OCI-LY3 (cell line): ENCODE measurements around the gene PITPNC1.

Experiments
- H2AFZ ChIP-seq: fragments of 200-600, 300-600 bp; shearing (Covaris generic); 2 replicates; pipeline ENCODE4 v1.6.0; 2014; ENCODE audit warnings: antibody characterized with exemption, low read depth, low read length
- H3K27ac ChIP-seq: fragments of 200-600, 300-600 bp; sonication (generic); 2 replicates; pipeline ENCODE4 v1.5.1; 2014; ENCODE audit warnings: mild to moderate bottlenecking, low read length, moderate library complexity, mixed read lengths
- H3K27me3 ChIP-seq: fragments of 200-600, 300-600 bp; sonication (generic); 2 replicates; pipeline ENCODE4 v1.6.1; 2014; ENCODE audit warnings: low read depth, low read length, mixed read lengths
- H3K36me3 ChIP-seq: fragments of 200-600, 300-600 bp; sonication (generic); replicated peaks from 2 replicates; pipeline ENCODE3; 2014; ENCODE audit warnings: low read depth, low read length, mixed read lengths
- H3K4me1 ChIP-seq: fragments of 300-600, 200-600 bp; sonication (generic); 2 replicates; pipeline ENCODE4 v1.6.1; 2014; ENCODE audit warnings: low read length, mixed read lengths
- H3K4me2 ChIP-seq: fragments of 200-600, 300-600 bp; sonication (generic); 2 replicates; pipeline ENCODE4 v1.6.1; 2014; ENCODE audit warnings: low read length, mixed read lengths
- H3K4me3 ChIP-seq: fragments of 300-600, 200-600 bp; sonication (generic); 2 replicates; pipeline ENCODE4 v1.5.1; 2014; ENCODE audit warnings: antibody characterized with exemption, mild to moderate bottlenecking, low read length, moderate library complexity
- H3K79me2 ChIP-seq: fragments of 300-600, 200-600 bp; shearing (Covaris generic); 2 replicates; pipeline ENCODE4 v1.6.1; 2014; ENCODE audit warnings: mild to moderate bottlenecking, low read length, mixed read lengths
- H3K9ac ChIP-seq: fragments of 300-600, 200-600 bp; shearing (Covaris generic); 2 replicates; pipeline ENCODE4 v1.6.0; 2014; ENCODE audit warnings: mild to moderate bottlenecking, low read length, moderate library complexity
- H3K9me3 ChIP-seq: fragments of 200-600, 300-600 bp; shearing (Covaris generic); 2 replicates; pipeline ENCODE4 v1.6.1; 2014; ENCODE audit warnings: low read length, mixed read lengths; ENCODE audit not compliant: insufficient read depth
- H4K20me1 ChIP-seq: fragments of 200-600, 300-600 bp; sonication (generic); 2 replicates; pipeline ENCODE4 v1.6.1; 2016; ENCODE audit warnings: low read length, mixed read lengths; ENCODE audit not compliant: insufficient read depth
- CTCF ChIP-seq: fragments of 200-600, 300-600 bp; sonication (generic); IDR thresholded peaks from 2 replicates; pipeline ENCODE4 v1.5.1; 2014; ENCODE audit warnings: antibody characterized with exemption, low read length, low read depth
- EZH2phosphoT487 ChIP-seq: fragments of 200-600 bp; shearing (Covaris generic); IDR thresholded peaks from 2 replicates; pipeline ENCODE4 v1.6.1; 2018; ENCODE audit warnings: antibody characterized with exemption, mixed run types, low read depth

PITPNC1 gene

GRCh38 chr17:67517325-67517724, 140.2 kb downstream of the PITPNC1 start:
- Histone ChIP-seq H3K36me3 (peaks cover 2% of the 10 kb centered on the region), H2AFZ (no peak overlapping the region), H3K79me2 (peaks cover 16% of the 10 kb centered on the region), H3K4me3 (no peak overlapping the region), H3K4me1 (peaks cover 11% of the 10 kb centered on the region; the same call in 1 of the 2 replicates), H3K9me3 (no peaks in the 10 kb centered on the region), H4K20me1 (peaks cover 7% of the 10 kb centered on the region; the same call in 1 of the 2 replicates), H3K9ac (no peak overlapping the region), H3K27ac (no peak overlapping the region), H3K27me3 (no peaks in the 10 kb centered on the region), H3K4me2 (no peak overlapping the region)
- TF ChIP-seq EZH2phosphoT487 = no peak
- no peak for TF ChIP-seq CTCF

- Histone ChIP-seq H3K27me3 (no peaks in the 10 kb centered on the region), H3K79me2 (peaks cover 16% of the 10 kb centered on the region), H3K9me3 (no peaks in the 10 kb centered on the region), H4K20me1 (peaks cover 7% of the 10 kb centered on the region; the same call in 1 of the 2 replicates), H3K4me3 (no peak overlapping the region), H3K4me2 (no peak overlapping the region), H3K4me1 (peaks cover 11% of the 10 kb centered on the region; the same call in 1 of the 2 replicates), H3K27ac (no peak overlapping the region), H2AFZ (no peak overlapping the region), H3K9ac (no peak overlapping the region), H3K36me3 (peaks cover 2% of the 10 kb centered on the region)
- TF ChIP-seq EZH2phosphoT487 (no peak), CTCF (no peak)
These were observed 141.8 kb downstream of the PITPNC1 start for GRCh38 chr17:67518876-67519275.

GRCh38 chr17:67519801-67520251, 142.7 kb downstream of the PITPNC1 start:
- no peak overlapping the region for H3K27ac ChIP-seq
- H3K9ac ChIP-seq = no peak overlapping the region
- H3K79me2 ChIP-seq = peaks cover 16% of the 10 kb centered on the region
- H3K9me3 ChIP-seq = no peaks in the 10 kb centered on the region
- no peaks in the 10 kb centered on the region for H3K27me3 ChIP-seq
- H3K4me2 ChIP-seq = no peak overlapping the region
- H2AFZ ChIP-seq = no peak overlapping the region
- peaks cover 2% of the 10 kb centered on the region for H3K36me3 ChIP-seq
- no peak overlapping the region for H3K4me3 ChIP-seq
- H4K20me1 ChIP-seq = peaks cover 7% of the 10 kb centered on the region; the same call in 1 of the 2 replicates
- no peak for TF ChIP-seq EZH2phosphoT487
- TF ChIP-seq CTCF = no peak
- peaks cover 9% of the 10 kb centered on the region; the same call in 1 of the 2 replicates for H3K4me1 ChIP-seq

- Histone ChIP-seq H3K27ac (no peak overlapping the region), H3K36me3 (peaks cover 2% of the 10 kb centered on the region), H3K27me3 (no peaks in the 10 kb centered on the region), H2AFZ (no peak overlapping the region), H3K4me2 (no peak overlapping the region), H4K20me1 (peaks cover 7% of the 10 kb centered on the region; the same call in 1 of the 2 replicates), H3K9me3 (no peaks in the 10 kb centered on the region), H3K4me3 (no peak overlapping the region), H3K79me2 (peaks cover 16% of the 10 kb centered on the region), H3K4me1 (peaks cover 5% of the 10 kb centered on the region; the same call in 1 of the 2 replicates), H3K9ac (no peak overlapping the region)
- TF ChIP-seq EZH2phosphoT487 = no peak
- no peak for TF ChIP-seq CTCF
These were observed 143.3 kb downstream of the PITPNC1 start for GRCh38 chr17:67520252-67520906.
